ENCODE data around the gene ABCC11. TPM values are rescaled to one million over a fixed set of nuclear protein-coding genes. Genes with fewer than 3 reads are reported as not detected.

Gene ABCC11
- total and polyA plus RNA-seq, 8 donors: 0.05 to 0.35 (median 0.18) TPM; not detected in 1

- intact Hi-C loops (cut with DNase I): no loop called here
These were observed 123.1 kb downstream of the ABCC11 start for GRCh38 chr16:48124266-48124665.

GRCh38 chr16:48123104-48123788, 124.1 kb downstream of the ABCC11 start:
- Histone ChIP-seq H3K27ac (peak overlapping the region in 1 of 2 donors; percentile 8), H3K9me3 (no peaks in the 10 kb centered on the region), H3K27me3 (no peaks in the 10 kb centered on the region), H3K4me1 (peaks cover 0 to 3% of the 10 kb centered on the region in 2 donors), H3K4me3 (no peak overlapping the region), H3K36me3 (no peaks in the 10 kb centered on the region)
- TF ChIP-seq, protein P1, sequence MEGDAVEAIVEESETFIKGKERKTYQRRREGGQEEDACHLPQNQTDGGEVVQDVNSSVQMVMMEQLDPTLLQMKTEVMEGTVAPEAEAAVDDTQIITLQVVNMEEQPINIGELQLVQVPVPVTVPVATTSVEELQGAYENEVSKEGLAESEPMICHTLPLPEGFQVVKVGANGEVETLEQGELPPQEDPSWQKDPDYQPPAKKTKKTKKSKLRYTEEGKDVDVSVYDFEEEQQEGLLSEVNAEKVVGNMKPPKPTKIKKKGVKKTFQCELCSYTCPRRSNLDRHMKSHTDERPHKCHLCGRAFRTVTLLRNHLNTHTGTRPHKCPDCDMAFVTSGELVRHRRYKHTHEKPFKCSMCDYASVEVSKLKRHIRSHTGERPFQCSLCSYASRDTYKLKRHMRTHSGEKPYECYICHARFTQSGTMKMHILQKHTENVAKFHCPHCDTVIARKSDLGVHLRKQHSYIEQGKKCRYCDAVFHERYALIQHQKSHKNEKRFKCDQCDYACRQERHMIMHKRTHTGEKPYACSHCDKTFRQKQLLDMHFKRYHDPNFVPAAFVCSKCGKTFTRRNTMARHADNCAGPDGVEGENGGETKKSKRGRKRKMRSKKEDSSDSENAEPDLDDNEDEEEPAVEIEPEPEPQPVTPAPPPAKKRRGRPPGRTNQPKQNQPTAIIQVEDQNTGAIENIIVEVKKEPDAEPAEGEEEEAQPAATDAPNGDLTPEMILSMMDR (IDR thresholded peaks at IDR 0.05): no peak
- ATAC-seq (peak; percentile 31), DNase-seq (peak in 1 of 4 donors; percentile 52)
- intact Hi-C loops (cut with DNase I): no loop called here

More at GRCh38 chr16:48124266-48124665, 123.1 kb downstream of the ABCC11 start:
- Histone ChIP-seq H3K4me3 (no peak overlapping the region), H3K9me3 (no peaks in the 10 kb centered on the region), H3K4me1 (peaks cover 0 to 3% of the 10 kb centered on the region in 2 donors), H3K27ac (no peak overlapping the region), H3K36me3 (no peaks in the 10 kb centered on the region), H3K27me3 (no peaks in the 10 kb centered on the region)
- TF ChIP-seq, protein P1 (IDR thresholded peaks at IDR 0.05): no peak
- ATAC-seq (no peak), DNase-seq (no peak)

GRCh38 chr16:48121276-48121675, 126.1 kb downstream of the ABCC11 start:
- Histone ChIP-seq H3K9me3 (no peaks in the 10 kb centered on the region), H3K27me3 (no peaks in the 10 kb centered on the region), H3K27ac (no peak overlapping the region), H3K4me1 (no peaks in the 10 kb centered on the region), H3K36me3 (no peaks in the 10 kb centered on the region), H3K4me3 (no peak overlapping the region)
- intact Hi-C loops (cut with DNase I): no loop called here
- DNase-seq: no peak
- TF ChIP-seq, protein P1 (IDR thresholded peaks at IDR 0.05): no peak
- no peak for ATAC-seq

GRCh38 chr16:48118841-48119240, 128.5 kb downstream of the ABCC11 start:
- Histone ChIP-seq H3K9me3 (no peaks in the 10 kb centered on the region), H3K27ac (no peak overlapping the region), H3K36me3 (no peaks in the 10 kb centered on the region), H3K4me1 (no peaks in the 10 kb centered on the region), H3K27me3 (no peaks in the 10 kb centered on the region), H3K4me3 (no peak overlapping the region)
- DNase-seq: no peak
- intact Hi-C loops (cut with DNase I): no loop called here
- no peak for ATAC-seq
- TF ChIP-seq, protein P1 (IDR thresholded peaks at IDR 0.05): no peak

DNA sequence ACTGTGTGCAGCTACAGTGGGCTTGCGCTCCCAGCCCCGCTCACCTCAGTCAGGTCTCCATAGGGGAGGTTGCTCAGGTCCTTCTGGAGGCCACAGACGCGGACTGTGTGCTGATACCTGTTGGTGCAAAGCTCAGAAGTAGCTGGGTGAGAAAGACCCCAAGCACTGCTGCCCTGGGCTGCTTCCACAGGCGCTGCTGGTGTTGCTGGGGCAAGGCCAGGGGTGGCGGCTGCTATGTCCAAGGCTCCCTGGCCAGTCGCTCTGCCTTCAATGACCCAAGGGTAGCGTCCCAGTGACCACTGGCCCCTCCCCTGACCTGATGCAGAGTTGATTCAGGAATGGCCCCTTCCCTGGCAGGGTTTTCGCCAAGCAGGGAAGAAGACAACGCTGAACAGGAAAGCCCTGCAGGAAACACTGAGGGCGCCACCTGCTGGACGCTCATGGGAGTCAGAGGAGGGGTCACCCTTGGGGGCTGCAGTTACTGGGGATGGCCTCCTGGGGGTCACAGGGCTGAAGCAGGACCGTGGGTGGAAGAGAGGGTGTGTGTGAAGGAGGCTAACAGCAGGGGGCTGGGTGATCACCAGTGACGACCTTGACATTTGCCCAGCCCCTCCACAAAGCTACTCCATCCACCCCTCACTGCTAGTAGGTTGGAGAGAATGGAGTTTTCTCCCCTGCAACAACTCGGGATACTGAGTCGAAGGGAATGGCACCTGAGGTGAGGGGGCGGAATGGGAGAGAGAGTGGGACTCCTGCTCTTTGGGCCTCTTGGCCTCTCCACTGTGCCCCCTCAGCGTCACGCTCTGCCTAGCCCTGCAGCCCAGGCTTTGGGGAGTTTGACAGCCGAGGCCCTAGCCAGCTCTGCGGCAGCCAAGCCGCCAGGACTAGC, 129.9 kb downstream of the ABCC11 start:
- Histone ChIP-seq H3K27ac (no peak overlapping the region), H3K27me3 (no peaks in the 10 kb centered on the region), H3K9me3 (no peaks in the 10 kb centered on the region), H3K4me1 (no peaks in the 10 kb centered on the region), H3K4me3 (no peak overlapping the region), H3K36me3 (no peaks in the 10 kb centered on the region)
- ATAC-seq (peak; percentile 52), DNase-seq (peak in 3 of 4 donors; percentile 12 to 82 (median 58))
- TF ChIP-seq, protein P1 (IDR thresholded peaks at IDR 0.05): peak; percentile 41 to 59
- intact Hi-C loops (cut with DNase I): no loop called here

All from left lung (tissue), 10 donors.